Measurements from ENCODE around the gene FAM118A.
"Not testable (repeated sequence)": the region's sequence is repeated elsewhere in the genome, so short reads cannot be mapped to it uniquely, and the experiment has no call there.

The FAM118A gene

GRCh38 chr22:45284705-45285262, 24.9 kb upstream of the FAM118A start, which contains the start of gene UPK3A:
Gene UPK3A (plus strand): TSS chr22:45284949. CDS start chr22:45285014, 65 bp downstream.
- peak; percentile 45 to 51 for DNase-seq

GRCh38 chr22:45285263-45286058, 24.3 kb upstream of the FAM118A start:
- DNase-seq = no peak

GRCh38 chr22:45286854-45287551, 22.7 kb upstream of the FAM118A start:
- no peak for DNase-seq

- DNase-seq = no peak
Observed at GRCh38 chr22:45290410-45290936, 19.3 kb upstream of the FAM118A start.

- DNase-seq = no peak
Observed at GRCh38 chr22:45291061-45291930, 18.4 kb upstream of the FAM118A start.

- DNase-seq = no peak
Observed at GRCh38 chr22:45291931-45292290, 17.8 kb upstream of the FAM118A start.

- DNase-seq = no peak
Observed at GRCh38 chr22:45292731-45293442, 16.8 kb upstream of the FAM118A start.

GRCh38 chr22:45294030-45294429, 15.7 kb upstream of the FAM118A start:
- no peak for DNase-seq

GRCh38 chr22:45295004-45295403, 14.7 kb upstream of the FAM118A start:
- not testable (repeated sequence) for DNase-seq

GRCh38 chr22:45295492-45295891, 14.2 kb upstream of the FAM118A start:
- DNase-seq = no peak

GRCh38 chr22:45296628-45297297, 13.0 kb upstream of the FAM118A start:
- no peak for DNase-seq

GRCh38 chr22:45298934-45299505, 10.7 kb upstream of the FAM118A start:
- DNase-seq = no peak

GRCh38 chr22:45302751-45303150, 7.0 kb upstream of the FAM118A start:
- no peak for DNase-seq

GRCh38 chr22:45303181-45303580, 6.6 kb upstream of the FAM118A start:
- DNase-seq = no peak

- no peak for DNase-seq
Observed at GRCh38 chr22:45304971-45305370, 4.8 kb upstream of the FAM118A start.

GRCh38 chr22:45305456-45306075, 4.2 kb upstream of the FAM118A start:
- DNase-seq = no peak

- no peak for DNase-seq
Observed at GRCh38 chr22:45306139-45306538, 3.6 kb upstream of the FAM118A start.

- no peak for DNase-seq
Observed at GRCh38 chr22:45308391-45308956, 1.3 kb upstream of the FAM118A start.

- no peak for DNase-seq
Observed at GRCh38 chr22:45308957-45309421, 745 bp upstream of the FAM118A start.

GRCh38 chr22:45310331-45310976, 720 bp downstream of the FAM118A start:
- DNase-seq = no peak
